HUDEP-2 (cell line): ENCODE measurements around the gene ZEB1.
"Not testable (repeated sequence)": the region's sequence is repeated elsewhere in the genome, so short reads cannot be mapped to it uniquely, and the experiment has no call there.

Experiments
- DNase-seq, 76 experiments: peaks; one replicate each; lab custom pipeline; 2025; ENCODE audit not compliant: unreplicated experiment in 76 of 76; lab: John Stamatoyannopoulos, UW

Gene ZEB1

GRCh38 chr10:31413325-31413724 is 94.3 kb downstream of the ZEB1 start:
- no peak for DNase-seq

DNA sequence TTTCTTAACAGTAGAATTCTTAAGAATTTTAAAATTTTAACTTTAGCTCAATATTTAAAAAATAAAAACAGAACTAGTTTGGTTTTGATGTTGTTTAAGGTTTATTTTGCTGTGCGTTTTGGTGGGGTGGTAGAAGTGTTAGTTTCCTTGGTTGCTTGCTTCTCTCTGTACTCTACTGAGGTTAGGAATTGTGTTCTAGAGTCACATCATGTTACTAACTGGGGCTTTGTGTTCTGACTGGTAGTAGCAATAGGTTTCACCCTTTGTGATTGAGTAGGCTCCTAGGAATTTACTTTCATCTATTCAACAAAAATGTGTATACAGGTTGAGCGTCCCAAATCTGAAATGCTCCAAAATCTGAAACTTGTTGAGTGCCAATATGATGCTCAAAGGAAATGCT is 99.5 kb downstream of the ZEB1 start:
- no peak for DNase-seq

DNA sequence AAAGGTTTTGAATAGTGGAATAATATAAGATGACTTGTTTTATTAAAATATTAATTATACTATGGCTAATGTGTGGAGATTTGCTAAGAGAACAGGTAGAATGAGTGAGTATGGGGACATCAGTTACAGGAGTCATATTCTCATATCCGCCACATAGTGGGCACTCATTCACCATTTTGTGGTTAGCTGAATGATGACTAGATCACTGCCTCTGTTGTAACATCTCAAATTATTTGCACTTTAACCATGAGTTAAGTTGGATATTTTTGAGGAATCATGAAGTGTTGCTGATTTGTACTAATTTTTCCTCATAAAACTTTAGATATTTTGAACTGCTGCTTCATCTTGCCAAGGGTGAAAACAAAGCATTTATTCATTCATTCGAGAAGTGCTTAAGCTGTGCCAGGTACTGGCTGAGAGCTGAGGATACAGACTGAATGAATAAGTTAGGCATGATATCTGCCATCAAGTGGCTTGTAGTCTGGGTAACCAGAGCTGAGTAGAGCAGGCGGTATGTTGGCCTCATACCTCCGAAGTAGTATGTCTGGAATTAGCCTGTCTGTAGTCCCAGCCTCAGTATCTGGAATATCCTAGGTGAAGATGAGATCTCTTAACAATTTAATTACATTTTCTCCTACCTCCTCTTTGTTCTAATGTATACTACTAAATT is 100.5 kb downstream of the ZEB1 start:
- no peak for DNase-seq

DNA sequence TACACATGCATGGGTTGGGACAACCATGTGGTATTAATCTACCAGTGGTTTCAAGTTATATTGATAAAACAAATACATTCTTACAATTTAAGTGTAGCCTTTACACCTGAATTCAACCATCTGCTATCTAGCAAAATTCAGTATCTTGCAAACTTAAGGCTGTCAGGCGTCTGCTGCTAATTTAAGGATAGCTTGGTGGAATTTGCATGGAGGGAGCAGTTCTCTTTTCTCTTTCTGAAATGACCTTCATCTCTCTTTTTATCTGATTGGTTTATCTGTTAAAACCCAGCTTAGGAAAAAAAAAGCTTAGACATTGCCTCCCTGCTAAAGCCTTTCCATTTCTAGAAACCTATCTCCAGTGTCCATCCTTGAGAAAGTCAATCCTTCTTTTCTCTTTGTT is 102.3 kb downstream of the ZEB1 start:
- no peak for DNase-seq

- DNase-seq: no peak
Measured at GRCh38 chr10:31422634-31423033, 103.6 kb downstream of the ZEB1 start.

- DNase-seq: no peak
Measured at GRCh38 chr10:31424473-31424872, 105.5 kb downstream of the ZEB1 start.

GRCh38 chr10:31426401-31426800 is 107.4 kb downstream of the ZEB1 start:
- no peak for DNase-seq

- not testable (repeated sequence) for DNase-seq
Measured at GRCh38 chr10:31427334-31427733, 108.3 kb downstream of the ZEB1 start.

DNA sequence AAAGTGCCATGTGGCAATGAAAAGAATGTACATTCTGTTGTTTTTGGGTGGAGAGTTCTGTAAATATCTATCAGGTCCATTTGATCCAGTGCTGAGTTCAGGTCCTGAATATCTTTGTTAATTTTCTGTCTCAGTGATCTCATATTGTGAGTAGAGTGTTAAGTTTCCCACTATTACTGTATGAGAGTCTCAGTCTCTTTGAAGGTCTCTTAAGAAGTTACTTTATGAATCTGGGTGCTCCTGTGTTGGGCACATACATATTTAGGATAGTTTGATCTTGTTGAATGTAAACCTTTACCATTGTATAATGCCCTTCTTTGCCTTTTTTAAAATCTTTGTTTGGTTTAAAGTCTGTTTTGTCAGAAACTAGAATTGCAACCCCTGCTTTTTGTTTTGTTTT is 109.5 kb downstream of the ZEB1 start:
- DNase-seq: not testable (repeated sequence)

DNA sequence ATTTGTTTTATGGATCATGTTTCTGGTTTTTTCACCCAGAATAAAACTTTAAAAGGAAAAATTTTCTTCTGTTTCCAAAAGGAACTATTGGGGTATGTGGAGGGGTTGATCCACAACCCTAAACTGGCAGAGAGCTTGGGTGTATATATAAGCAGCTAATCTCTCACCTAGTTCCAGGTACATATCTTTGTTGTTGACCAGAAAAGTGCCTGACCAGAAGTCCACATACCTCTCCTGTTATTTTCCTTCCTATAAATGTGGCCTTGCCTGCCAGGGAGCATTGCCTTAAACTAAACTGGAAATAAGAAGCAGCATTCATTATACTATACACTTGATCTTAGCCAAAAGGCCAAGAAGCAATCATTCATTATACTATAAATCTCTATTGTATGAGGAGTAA is 112.0 kb downstream of the ZEB1 start:
- DNase-seq: no peak

DNA sequence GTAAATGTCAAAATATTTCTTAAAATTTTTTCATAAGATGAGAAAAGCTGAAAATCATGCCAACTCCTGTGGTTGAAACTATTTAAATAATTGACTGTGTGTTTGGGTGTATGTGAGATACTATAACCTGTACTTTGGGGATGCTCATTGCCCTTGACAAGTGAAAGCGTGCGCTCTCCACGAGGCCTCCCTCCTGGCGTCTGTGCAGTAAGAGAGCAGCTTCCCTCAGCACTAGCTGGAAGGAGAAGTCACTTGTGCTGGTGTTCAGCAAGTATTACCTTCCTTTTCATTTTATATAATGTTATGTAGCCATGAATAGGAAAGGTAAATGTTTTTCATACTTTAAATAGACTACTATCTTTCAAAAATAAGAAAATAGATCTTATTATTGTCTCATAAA is 118.9 kb downstream of the ZEB1 start:
- DNase-seq: no peak

DNA sequence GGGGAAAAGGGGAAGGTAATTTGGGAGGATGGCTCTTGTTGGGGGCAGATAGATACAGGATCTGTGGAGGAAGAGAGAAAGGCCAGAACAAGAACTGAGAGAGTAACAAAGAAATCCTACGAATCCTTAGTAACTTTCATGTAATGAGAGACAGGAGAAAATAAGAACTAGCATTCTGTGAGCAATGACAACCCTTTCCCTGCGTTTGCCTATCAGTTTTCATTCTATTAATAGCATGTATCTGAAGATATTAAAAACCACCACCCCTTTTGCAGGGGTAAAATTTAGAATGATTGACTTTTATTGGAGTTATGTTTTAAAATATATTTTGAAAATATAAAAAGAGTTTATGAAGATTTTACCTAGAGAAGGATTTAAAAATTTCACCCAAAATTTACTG is 132.8 kb downstream of the ZEB1 start:
- DNase-seq: no peak

- DNase-seq: no peak
Measured at GRCh38 chr10:31456468-31456867, 137.5 kb downstream of the ZEB1 start.

DNA sequence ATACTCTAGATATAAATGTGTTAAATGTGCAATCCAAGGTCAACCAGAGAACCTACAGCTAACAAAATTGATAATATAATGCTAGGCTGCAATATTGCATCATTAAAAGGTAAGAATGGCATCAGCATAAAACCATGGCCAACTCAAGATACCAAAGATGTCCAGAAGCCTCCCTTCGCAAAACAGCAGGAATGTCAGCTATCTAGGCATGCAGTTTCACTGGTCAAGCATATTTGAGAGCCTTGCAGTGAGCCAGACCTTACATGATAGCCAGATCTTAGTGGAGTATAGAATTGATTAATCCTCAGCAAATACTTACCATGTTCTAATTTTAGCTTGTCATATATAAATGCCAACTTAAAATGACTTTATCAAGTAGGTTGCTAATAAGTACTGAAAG is 138.8 kb downstream of the ZEB1 start:
- DNase-seq: no peak

- no peak for DNase-seq
Measured at GRCh38 chr10:31458974-31459373, 140.0 kb downstream of the ZEB1 start.

GRCh38 chr10:31460242-31460641 is 141.2 kb downstream of the ZEB1 start:
- DNase-seq: no peak

DNA sequence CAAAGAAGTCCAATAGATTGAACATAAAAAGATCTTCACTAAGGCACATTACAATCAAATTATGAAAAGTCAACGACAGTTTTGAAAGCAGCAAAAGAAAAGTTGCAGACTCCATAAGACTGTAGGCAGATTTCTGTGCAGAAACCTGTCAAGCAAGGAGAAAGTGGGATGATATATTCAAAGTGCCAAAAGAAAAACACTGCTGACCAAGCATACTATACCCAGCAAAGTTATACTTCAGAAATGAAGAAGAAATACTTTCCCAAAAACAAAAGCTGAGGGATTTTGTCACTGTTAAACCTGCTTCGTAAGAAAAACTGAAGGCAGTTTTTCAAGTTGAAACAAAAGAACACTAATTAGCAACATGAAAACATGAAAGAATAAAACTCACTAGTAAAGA is 145.5 kb downstream of the ZEB1 start:
- no peak for DNase-seq

- no peak for DNase-seq
Measured at GRCh38 chr10:31466313-31466712, 147.3 kb downstream of the ZEB1 start.

DNA sequence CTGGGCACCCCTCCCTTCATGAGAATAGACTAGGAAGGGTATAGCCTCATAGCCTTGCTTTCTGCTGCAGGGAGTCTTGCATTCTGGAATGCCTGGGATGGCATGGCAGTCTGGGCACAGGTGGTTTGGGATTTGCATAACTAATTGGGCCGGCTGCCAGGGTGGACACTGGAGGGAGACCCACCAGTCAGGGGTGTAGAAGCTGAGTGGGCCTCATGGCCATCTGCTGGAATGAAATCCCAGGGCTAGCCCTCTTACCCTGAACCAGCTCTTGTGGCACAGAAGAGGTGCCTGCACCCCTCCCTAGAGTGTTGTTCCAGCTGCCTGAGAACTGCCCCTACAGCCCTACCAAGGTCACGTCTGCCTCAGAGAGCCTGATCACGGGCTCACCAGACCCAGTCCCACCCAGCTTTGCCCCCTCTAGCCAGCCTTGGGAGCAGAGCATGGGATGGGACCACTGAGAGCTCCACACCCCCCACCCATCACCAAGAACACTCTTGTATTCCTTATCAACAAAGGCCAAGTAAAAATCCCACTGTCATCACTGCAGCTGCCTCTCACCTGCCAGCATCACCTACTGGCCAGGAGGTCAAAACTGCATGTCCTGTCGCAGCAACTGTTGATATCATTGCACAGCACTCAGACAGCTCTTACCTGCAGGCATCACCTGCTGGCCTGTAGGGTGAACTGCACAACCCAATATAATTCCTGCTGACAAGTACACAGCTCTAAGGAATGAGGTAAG is 148.9 kb downstream of the ZEB1 start:
- DNase-seq: peak in 5 of 76 experiments; percentile 0 to 10 (median 2)

GRCh38 chr10:31468536-31468859 is 149.5 kb downstream of the ZEB1 start:
- DNase-seq: no peak

DNA sequence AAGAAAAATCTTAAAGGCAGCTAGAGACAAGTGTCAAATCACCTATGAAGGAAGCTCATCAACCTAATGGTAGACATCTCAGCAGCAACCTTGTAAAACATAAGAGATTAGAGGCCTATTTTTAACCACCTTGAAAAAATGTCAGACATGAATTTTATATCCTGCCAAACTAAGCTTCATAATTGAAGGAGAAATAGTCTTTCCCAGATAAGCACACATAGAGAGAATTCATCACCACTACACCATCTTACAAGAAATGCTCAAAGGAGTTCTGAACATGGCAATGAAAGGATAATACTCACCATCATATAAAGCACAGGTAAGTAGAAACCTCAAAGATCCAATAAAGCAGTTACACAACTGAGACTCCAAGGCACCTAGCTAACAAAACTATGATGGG is 156.5 kb downstream of the ZEB1 start:
- DNase-seq: no peak

- no peak for DNase-seq
Measured at GRCh38 chr10:31476088-31476487, 157.1 kb downstream of the ZEB1 start.

DNA sequence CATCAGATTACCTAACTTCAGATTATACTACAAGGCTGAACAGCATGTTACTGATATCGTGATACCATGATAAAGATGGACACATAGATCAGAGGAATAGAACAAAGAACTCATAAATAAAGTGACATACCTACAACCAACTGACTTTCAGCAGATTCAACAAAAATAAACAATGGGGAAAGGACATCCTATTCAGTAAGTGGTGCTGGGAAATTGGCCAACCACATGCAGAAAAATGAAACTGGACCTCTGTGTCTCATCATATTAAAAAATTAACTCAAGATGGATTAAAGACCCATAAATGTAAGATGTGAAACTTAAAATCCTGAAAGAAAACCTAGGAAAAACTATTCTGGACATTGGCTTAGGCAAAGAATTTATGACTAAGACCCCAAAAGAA is 158.6 kb downstream of the ZEB1 start:
- DNase-seq: no peak
